ENCODE data around the gene LPO.

GRCh38 chr17:58278661-58279015 is 40.3 kb downstream of the LPO start:
- TF ChIP-seq EP300 (IDR thresholded peaks at IDR 0.05) = no peak
- no peak for TF ChIP-seq CTCF (IDR thresholded peaks at IDR 0.05)
- TF ChIP-seq POLR2A (IDR thresholded peaks at IDR 0.05) = no peak
